Common myeloid progenitor, CD34-positive (primary cell): Measurements from ENCODE around the gene SLC25A44.
A peak's percentile ranks its signal among the peaks of the same experiment; 100 is the strongest.

ENCODE experiments used
- CTCF ChIA-PET: fragments of 350-600 bp; sonication (Branson Sonifier 250); formaldehyde crosslinking; loops from one replicate; lab custom pipeline; 2021; ENCODE audit warnings: antibody characterized with exemption; lab: Charles Lee
- POLR2A ChIA-PET: fragments of 350-600 bp; sonication (Branson Sonifier 250); formaldehyde crosslinking; loops from one replicate; lab custom pipeline; 2021; ENCODE audit warnings: antibody characterized with exemption; lab: Charles Lee
- DNase-seq, 3 donors: peaks; one replicate each; pipeline versions ENCODE4 v3.0.0 to v3.0.0-alpha.2; 2013
- H3K27ac ChIP-seq, 2 experiments: 1 replicate in 1 of 2; 2 replicates in 1 of 2; pipeline ENCODE4 v1.7.0; 2013; ENCODE audit warnings: inconsistent platforms in 2 of 2, low read length in 2 of 2, mild to moderate bottlenecking in 2 of 2, low read depth in 1 of 2, moderate library complexity in 1 of 2; ENCODE audit not compliant: severe bottlenecking in 2 of 2, insufficient read depth in 1 of 2, poor library complexity in 1 of 2
- H3K27me3 ChIP-seq, 5 experiments: replicated peaks in 2 of 5; 1 replicate in 3 of 5; 2 replicates in 2 of 5; pipeline versions ENCODE4 v1.6.1 to v1.7.0; 2013; ENCODE audit warnings: low read length in 4 of 5, mild to moderate bottlenecking in 2 of 5, moderate library complexity in 2 of 5, inconsistent platforms in 1 of 5; ENCODE audit not compliant: insufficient read depth in 5 of 5, control insufficient read depth in 4 of 5
- H3K36me3 ChIP-seq, 4 experiments: 1 replicate in 2 of 4; 2 replicates in 2 of 4; pipeline versions ENCODE4 v1.6.1 to v1.7.0; 2013; ENCODE audit warnings: low read length in 3 of 4, control low read depth in 1 of 4, mild to moderate bottlenecking in 1 of 4; ENCODE audit not compliant: control insufficient read depth in 4 of 4, insufficient read depth in 4 of 4
- H3K4me1 ChIP-seq, 4 experiments: 1 replicate in 3 of 4; 2 replicates in 1 of 4; pipeline versions ENCODE4 v1.6.1 to v1.7.1; 2013; ENCODE audit warnings: low read length in 3 of 4, mild to moderate bottlenecking in 3 of 4, control low read depth in 1 of 4, inconsistent platforms in 1 of 4, moderate library complexity in 1 of 4; ENCODE audit not compliant: control insufficient read depth in 4 of 4, insufficient read depth in 4 of 4; ENCODE audit errors: control extremely low read depth in 1 of 4
- H3K4me3 ChIP-seq, 7 experiments: 1 replicate in 4 of 7; 2 replicates in 3 of 7; pipeline versions ENCODE4 v1.5.1 to v1.7.0; 2013; ENCODE audit warnings: mild to moderate bottlenecking in 7 of 7, low read length in 6 of 7, moderate library complexity in 6 of 7, inconsistent platforms in 2 of 7, low read depth in 2 of 7, control low read depth in 1 of 7; ENCODE audit not compliant: insufficient read depth in 4 of 7, control insufficient read depth in 1 of 7; ENCODE audit errors: extremely low read depth in 1 of 7
- H3K9me3 ChIP-seq, 5 experiments: 1 replicate in 4 of 5; 2 replicates in 1 of 5; pipeline versions ENCODE4 v1.6.1 to v1.7.1; 2013; ENCODE audit warnings: low read length in 4 of 5, mild to moderate bottlenecking in 2 of 5, inconsistent platforms in 1 of 5, low read depth in 1 of 5, moderate library complexity in 1 of 5; ENCODE audit not compliant: control insufficient read depth in 4 of 5, insufficient read depth in 2 of 5; ENCODE audit errors: control extremely low read depth in 1 of 5
- WGBS: methylation state at CpG from one replicate; pipeline ENCODE4 v1.1.5; 2013; ENCODE audit not compliant: insufficient coverage; 5-methylcytosine and 5-hydroxymethylcytosine counted together

SLC25A44 gene

DNA sequence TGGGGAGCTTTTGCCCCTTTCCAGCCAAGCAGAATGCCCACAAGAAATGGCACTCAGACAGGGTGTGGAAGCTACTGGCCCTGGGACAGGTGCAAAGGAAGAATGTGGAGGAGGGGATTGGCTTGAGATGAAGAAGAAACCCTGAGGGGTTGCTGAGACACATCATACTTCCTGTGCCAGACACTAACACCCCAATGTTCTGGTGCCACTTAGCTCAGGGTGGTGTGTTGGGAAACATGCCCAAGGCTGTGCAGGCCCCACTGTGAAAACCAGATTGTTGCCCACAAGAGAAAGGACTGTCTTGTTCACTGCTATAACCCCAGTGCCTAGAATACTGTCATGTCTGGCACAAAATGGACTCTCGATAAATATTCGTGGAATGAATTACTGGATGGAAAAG, 63.8 kb downstream of the SLC25A44 start:
- H3K27me3 ChIP-seq = no peaks in the 10 kb centered on the region
- no peaks in the 10 kb centered on the region for H3K9me3 ChIP-seq
- peaks cover 10 to 54% (median 48%) of the 10 kb centered on the region in 4 experiments for H3K4me1 ChIP-seq
- peak overlapping the region in 1 of 7 experiments; percentile 46 for H3K4me3 ChIP-seq
- H3K27ac ChIP-seq = peak overlapping the region; percentile 8 to 9
- DNase-seq = peak in 2 of 3 donors; percentile 20 to 24
- POLR2A ChIA-PET = no interaction called here
- peaks cover 10 to 79% (median 52%) of the 10 kb centered on the region in 4 experiments for H3K36me3 ChIP-seq
- WGBS = 76% methylated on average over 2 of the region's 2 CpGs
- CTCF ChIA-PET = interaction anchor here (0.6 to 3.4 kb wide), 7 partner anchors 9 to 75 kb away, joined by 3 to 15 read pairs (median 3); no protein-coding TSS in a partner anchor

DNA sequence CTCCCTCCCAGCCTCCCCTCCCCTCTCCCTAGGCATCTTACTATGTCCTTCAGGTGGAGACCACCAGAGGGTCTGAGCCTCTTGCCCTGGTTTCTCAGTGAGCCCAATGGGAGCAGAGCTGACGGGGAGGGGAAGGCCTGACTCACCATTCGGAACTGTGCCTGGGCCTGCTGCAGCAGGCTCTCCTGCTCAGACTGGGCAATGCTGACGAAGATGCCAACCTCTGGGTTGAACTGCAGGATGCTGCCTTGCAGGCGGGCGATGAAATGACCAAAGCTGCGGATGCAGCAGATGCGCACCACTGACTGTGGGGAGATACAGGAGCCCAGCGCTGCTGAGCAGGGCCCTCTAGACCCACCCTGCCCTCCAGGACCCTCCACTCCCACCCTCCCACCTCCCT, 65.0 kb downstream of the SLC25A44 start:
- WGBS = 95% methylated on average over 7 of the region's 8 CpGs
- Histone ChIP-seq H3K4me3 (no peak overlapping the region), H3K27me3 (no peaks in the 10 kb centered on the region), H3K9me3 (no peaks in the 10 kb centered on the region), H3K27ac (no peak overlapping the region), H3K4me1 (peaks cover 10 to 48% (median 37%) of the 10 kb centered on the region in 4 experiments), H3K36me3 (peaks cover 10 to 78% (median 51%) of the 10 kb centered on the region in 4 experiments)
- ChIA-PET CTCF (interaction anchor here (1.6 to 3.4 kb wide), 6 partner anchors 8 to 117 kb away, joined by 3 to 15 read pairs (median 8); no protein-coding TSS in a partner anchor), POLR2A (no interaction called here)
- no peak for DNase-seq

DNA sequence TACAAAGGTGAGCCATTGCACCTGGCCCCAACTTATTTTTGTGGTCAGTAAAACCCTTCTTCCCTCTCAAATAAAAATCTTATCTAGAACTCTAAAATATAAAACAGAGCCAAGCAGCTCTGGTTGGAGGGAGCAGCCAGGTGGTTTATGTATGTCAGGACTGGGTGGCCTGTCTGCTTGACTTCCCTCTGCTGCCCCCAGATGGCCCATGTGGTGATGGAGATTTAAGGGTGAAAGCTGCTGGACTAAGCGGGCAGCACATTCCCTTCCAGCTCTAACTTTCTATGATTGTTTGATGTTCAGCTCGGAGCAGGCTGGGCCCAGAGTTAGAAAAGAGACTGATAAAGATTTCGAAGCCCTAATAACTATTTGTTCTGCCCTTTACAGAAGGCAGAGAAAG, 65.9 kb downstream of the SLC25A44 start:
- H3K4me3 ChIP-seq = no peak overlapping the region
- peaks cover 10 to 48% (median 37%) of the 10 kb centered on the region in 4 experiments for H3K4me1 ChIP-seq
- ChIA-PET CTCF (interaction anchor here (0.9 to 3.4 kb wide), 16 partner anchors 9 to 130 kb away, joined by 3 to 15 read pairs (median 4); partner anchors contain the start of gene PAQR6), POLR2A (interaction anchor here (0.6 to 1.4 kb wide), 2 partner anchors 8 to 109 kb away, joined by 3 to 4 read pairs; no protein-coding TSS in a partner anchor)
- H3K9me3 ChIP-seq = no peaks in the 10 kb centered on the region
- H3K27ac ChIP-seq = no peak overlapping the region
- H3K36me3 ChIP-seq = peaks cover 15 to 79% (median 56%) of the 10 kb centered on the region in 4 experiments
- DNase-seq = peak; percentile 38 to 55 (median 50)
- no peaks in the 10 kb centered on the region for H3K27me3 ChIP-seq
- 87% methylated on average over 3 of the region's 3 CpGs for WGBS

DNA sequence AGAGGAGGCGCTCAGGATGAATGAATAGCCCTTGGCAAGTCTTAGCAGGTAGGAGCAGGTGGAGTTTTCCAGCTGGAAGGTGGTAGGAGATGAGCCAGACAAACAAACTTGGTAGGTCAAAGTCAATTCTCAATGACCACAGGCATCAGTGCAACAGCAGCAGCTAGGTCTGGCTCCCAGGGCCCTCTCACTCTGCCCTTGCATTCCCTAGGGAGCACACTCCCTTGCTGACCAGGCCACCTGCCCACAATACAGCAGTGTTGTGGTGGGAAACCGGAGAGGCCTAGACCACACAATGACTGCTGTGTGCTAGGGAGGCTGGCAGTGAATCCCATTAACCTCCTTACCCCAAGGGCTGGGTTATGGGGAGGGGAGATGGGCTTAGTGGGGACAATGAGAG, 67.0 kb downstream of the SLC25A44 start:
- Histone ChIP-seq H3K4me1 (peaks cover 10 to 44% (median 34%) of the 10 kb centered on the region in 4 experiments), H3K36me3 (peaks cover 15 to 85% (median 64%) of the 10 kb centered on the region in 4 experiments), H3K4me3 (no peak overlapping the region), H3K27ac (no peak overlapping the region), H3K27me3 (no peaks in the 10 kb centered on the region), H3K9me3 (no peaks in the 10 kb centered on the region)
- ChIA-PET POLR2A (interaction anchor here (1.4 kb wide), 1 partner anchor 9 kb away, joined by 4 read pairs; no protein-coding TSS in a partner anchor), CTCF (interaction anchor here (1.1 to 1.9 kb wide), 11 partner anchors 10 to 131 kb away, joined by 3 to 13 read pairs (median 4); no protein-coding TSS in a partner anchor)
- no peak for DNase-seq
- 100% methylated on average over 1 of the region's 2 CpGs for WGBS
